ENCODE measurements around the gene ST6GAL2.
A peak's percentile ranks its signal among the peaks of the same experiment; 100 is the strongest.

Gene ST6GAL2

GRCh38 chr2:106863387-106863786, 22.6 kb downstream of the ST6GAL2 start:
- Histone ChIP-seq H3K4me1 (ENCODE audit: control insufficient read depth, insufficient read depth, low read length) (no peaks in the 10 kb centered on the region), H3K36me3 (ENCODE audit: control insufficient read depth in 2 of 2, insufficient read depth in 1 of 2, low read length in 2 of 2) (no peaks in the 10 kb centered on the region), H3K9me3 (ENCODE audit: control insufficient read depth, insufficient read depth, low read depth, low read length) (no peaks in the 10 kb centered on the region), H3K27ac (ENCODE audit: extremely low read depth, low read depth, low read length) (no peak overlapping the region), H3K4me3 (ENCODE audit: low read depth, low read length) (no peak overlapping the region)
- TF ChIP-seq SCRT2 (tag by site-specific recombination; IDR thresholded peaks at IDR 0.05) (peak; percentile 50), PRDM4 (tag by site-specific recombination; IDR thresholded peaks at IDR 0.05) (no peak)
- CTCF ChIA-PET: interaction anchor here (0.6 to 0.8 kb wide), 3 partner anchors 10 to 47 kb away, joined by 3 to 4 read pairs (median 3); no protein-coding TSS in a partner anchor
- POLR2A ChIA-PET: no interaction called here

DNA sequence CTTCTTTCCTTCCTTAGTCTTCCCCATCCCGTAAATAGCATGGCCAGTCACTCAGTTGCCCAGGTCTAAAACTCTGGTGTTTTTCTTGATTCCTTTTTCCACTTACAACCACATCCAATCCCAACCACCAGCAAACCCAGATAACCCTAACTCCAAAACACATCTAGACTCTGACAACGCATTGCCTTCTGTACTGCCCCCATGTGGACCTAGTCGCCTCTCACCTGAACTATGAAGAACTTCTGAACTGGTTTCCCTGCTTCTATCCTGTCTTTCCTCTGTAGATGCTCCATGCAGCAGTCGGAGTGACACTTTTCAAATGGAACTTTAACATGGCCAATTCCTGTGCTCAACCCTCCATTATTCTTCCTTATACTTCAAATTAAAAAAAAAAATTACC, 26.5 kb downstream of the ST6GAL2 start:
- Histone ChIP-seq H3K36me3 (ENCODE audit: control insufficient read depth in 2 of 2, insufficient read depth in 1 of 2, low read length in 2 of 2) (no peaks in the 10 kb centered on the region), H3K4me3 (ENCODE audit: low read depth, low read length) (no peak overlapping the region), H3K27ac (ENCODE audit: extremely low read depth, low read depth, low read length) (no peak overlapping the region), H3K9me3 (ENCODE audit: control insufficient read depth, insufficient read depth, low read depth, low read length) (no peaks in the 10 kb centered on the region), H3K4me1 (ENCODE audit: control insufficient read depth, insufficient read depth, low read length) (no peaks in the 10 kb centered on the region)
- CTCF ChIA-PET: no interaction called here
- POLR2A ChIA-PET: no interaction called here
- TF ChIP-seq ZBTB1 (tag by site-specific recombination; IDR thresholded peaks at IDR 0.05) (no peak), ZNF600 (tag by site-specific recombination; IDR thresholded peaks at IDR 0.05) (no peak), PRDM1 (tag by site-specific recombination; IDR thresholded peaks at IDR 0.05) (no peak), PBX3 (CRISPR knock-in tag; IDR thresholded peaks at IDR 0.05) (no peak), ZBTB10 (tag by site-specific recombination; IDR thresholded peaks at IDR 0.05) (no peak), ZNF529 (tag by site-specific recombination; IDR thresholded peaks at IDR 0.05; ENCODE audit: insufficient replicate concordance) (no peak), ZSCAN16 (tag by site-specific recombination; IDR thresholded peaks at IDR 0.05) (no peak)

DNA sequence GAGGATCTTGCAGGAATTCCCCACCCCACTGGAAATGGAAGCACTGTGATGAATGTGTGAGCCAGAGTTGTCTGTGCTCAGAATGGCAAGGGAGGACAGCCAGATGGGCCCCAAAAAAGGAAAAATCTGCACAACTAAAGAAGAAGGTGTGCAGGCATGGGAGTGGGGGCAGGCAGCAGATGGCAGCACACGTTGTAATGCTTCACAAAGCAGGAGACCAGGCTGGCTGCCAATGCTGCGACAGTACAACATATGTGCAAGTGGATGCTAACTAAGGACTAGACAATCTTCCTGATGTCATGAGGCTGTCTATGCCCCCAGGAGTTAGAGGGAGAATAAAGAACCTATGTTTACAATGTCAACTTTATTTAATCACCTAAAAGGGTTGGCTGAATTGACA, 27.2 kb downstream of the ST6GAL2 start:
- CTCF ChIA-PET: no interaction called here
- POLR2A ChIA-PET: no interaction called here
- H3K36me3 ChIP-seq (ENCODE audit: control insufficient read depth in 2 of 2, insufficient read depth in 1 of 2, low read length in 2 of 2): no peaks in the 10 kb centered on the region

GRCh38 chr2:106857882-106858478, 28.0 kb downstream of the ST6GAL2 start:
- no peaks in the 10 kb centered on the region for H3K4me1 ChIP-seq (ENCODE audit: control insufficient read depth, insufficient read depth, low read length)
- H3K36me3 ChIP-seq (ENCODE audit: control insufficient read depth in 2 of 2, insufficient read depth in 1 of 2, low read length in 2 of 2): no peaks in the 10 kb centered on the region
- TF ChIP-seq, protein P1, sequence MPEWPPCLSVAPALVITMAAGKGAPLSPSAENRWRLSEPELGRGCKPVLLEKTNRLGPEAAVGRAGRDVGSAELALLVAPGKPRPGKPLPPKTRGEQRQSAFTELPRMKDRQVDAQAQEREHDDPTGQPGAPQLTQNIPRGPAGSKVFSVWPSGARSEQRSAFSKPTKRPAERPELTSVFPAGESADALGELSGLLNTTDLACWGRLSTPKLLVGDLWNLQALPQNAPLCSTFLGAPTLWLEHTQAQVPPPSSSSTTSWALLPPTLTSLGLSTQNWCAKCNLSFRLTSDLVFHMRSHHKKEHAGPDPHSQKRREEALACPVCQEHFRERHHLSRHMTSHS (tag by site-specific recombination; IDR thresholded peaks at IDR 0.05): no peak
- TF ChIP-seq, protein P2, sequence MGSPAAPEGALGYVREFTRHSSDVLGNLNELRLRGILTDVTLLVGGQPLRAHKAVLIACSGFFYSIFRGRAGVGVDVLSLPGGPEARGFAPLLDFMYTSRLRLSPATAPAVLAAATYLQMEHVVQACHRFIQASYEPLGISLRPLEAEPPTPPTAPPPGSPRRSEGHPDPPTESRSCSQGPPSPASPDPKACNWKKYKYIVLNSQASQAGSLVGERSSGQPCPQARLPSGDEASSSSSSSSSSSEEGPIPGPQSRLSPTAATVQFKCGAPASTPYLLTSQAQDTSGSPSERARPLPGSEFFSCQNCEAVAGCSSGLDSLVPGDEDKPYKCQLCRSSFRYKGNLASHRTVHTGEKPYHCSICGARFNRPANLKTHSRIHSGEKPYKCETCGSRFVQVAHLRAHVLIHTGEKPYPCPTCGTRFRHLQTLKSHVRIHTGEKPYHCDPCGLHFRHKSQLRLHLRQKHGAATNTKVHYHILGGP (tag by site-specific recombination; IDR thresholded peaks at IDR 0.05): no peak
- ChIA-PET CTCF (no interaction called here), POLR2A (no interaction called here)
- H3K27ac ChIP-seq (ENCODE audit: extremely low read depth, low read depth, low read length): no peak overlapping the region
- H3K9me3 ChIP-seq (ENCODE audit: control insufficient read depth, insufficient read depth, low read depth, low read length): no peaks in the 10 kb centered on the region
- H3K4me3 ChIP-seq (ENCODE audit: low read depth, low read length): no peak overlapping the region

More for the DNA sequence above, 27.2 kb downstream of the ST6GAL2 start:
- H3K4me1 ChIP-seq (ENCODE audit: control insufficient read depth, insufficient read depth, low read length): no peaks in the 10 kb centered on the region
- H3K4me3 ChIP-seq (ENCODE audit: low read depth, low read length): no peak overlapping the region
- TF ChIP-seq BCL11B (tag by site-specific recombination; IDR thresholded peaks at IDR 0.05; ENCODE audit: low read depth): no peak
- peak; percentile 73 for TF ChIP-seq ZNF133 (tag by site-specific recombination; IDR thresholded peaks at IDR 0.05)
- H3K27ac ChIP-seq (ENCODE audit: extremely low read depth, low read depth, low read length): no peak overlapping the region
- no peaks in the 10 kb centered on the region for H3K9me3 ChIP-seq (ENCODE audit: control insufficient read depth, insufficient read depth, low read depth, low read length)
